RWPE2 (cell line): ENCODE results near the gene RASSF7.

Experiments used
- ATAC-seq: fragments of 200-7000 bp; cut with Tn5 transposase; 3 replicates; pipeline ENCODE4 v1.9.1; 2021; ENCODE audit warnings: low read depth
- DNase-seq: peaks from one replicate; pipeline ENCODE4 v3.0.0-alpha.2; 2020; ENCODE audit warnings: low spot score
- H3K27ac ChIP-seq: fragments of 450-650 bp; 2 replicates; pipeline ENCODE4 v1.5.1; 2017; ENCODE audit warnings: mild to moderate bottlenecking; ENCODE audit not compliant: poor library complexity, severe bottlenecking
- H3K27me3 ChIP-seq: fragments of 250-450 bp; sonication (Bioruptor Pico); 2 replicates; pipeline ENCODE4 v1.5.1; 2021; ENCODE audit warnings: mild to moderate bottlenecking, moderate library complexity; ENCODE audit not compliant: insufficient read depth, poor library complexity, severe bottlenecking
- H3K36me3 ChIP-seq: fragments of 250-450 bp; sonication (Bioruptor Pico); 2 replicates; pipeline ENCODE4 v1.5.1; 2020; ENCODE audit warnings: low read depth, mild to moderate bottlenecking, moderate library complexity
- H3K4me1 ChIP-seq: fragments of 250-450 bp; sonication (Bioruptor Pico); 2 replicates; pipeline ENCODE4 v1.5.1; 2021; ENCODE audit warnings: mild to moderate bottlenecking, moderate library complexity; ENCODE audit not compliant: insufficient read depth, poor library complexity, severe bottlenecking
- H3K4me3 ChIP-seq: fragments of 250-450 bp; sonication (Bioruptor Pico); 2 replicates; pipeline ENCODE4 v1.5.1; 2021; ENCODE audit warnings: mild to moderate bottlenecking, moderate library complexity; ENCODE audit not compliant: severe bottlenecking
- H3K9me3 ChIP-seq: fragments of 250-450 bp; sonication (Bioruptor Pico); 2 replicates; pipeline ENCODE4 v1.5.1; 2021; ENCODE audit warnings: mild to moderate bottlenecking, moderate library complexity; ENCODE audit not compliant: severe bottlenecking
- TF ChIP-seq, protein P1 (sequence below): fragments of 450-650 bp; IDR thresholded peaks from one replicate; pipeline ENCODE4 v1.5.1; 2017; ENCODE audit warnings: mild to moderate bottlenecking, moderate library complexity; ENCODE audit not compliant: poor library complexity, severe bottlenecking

RASSF7 gene

DNA sequence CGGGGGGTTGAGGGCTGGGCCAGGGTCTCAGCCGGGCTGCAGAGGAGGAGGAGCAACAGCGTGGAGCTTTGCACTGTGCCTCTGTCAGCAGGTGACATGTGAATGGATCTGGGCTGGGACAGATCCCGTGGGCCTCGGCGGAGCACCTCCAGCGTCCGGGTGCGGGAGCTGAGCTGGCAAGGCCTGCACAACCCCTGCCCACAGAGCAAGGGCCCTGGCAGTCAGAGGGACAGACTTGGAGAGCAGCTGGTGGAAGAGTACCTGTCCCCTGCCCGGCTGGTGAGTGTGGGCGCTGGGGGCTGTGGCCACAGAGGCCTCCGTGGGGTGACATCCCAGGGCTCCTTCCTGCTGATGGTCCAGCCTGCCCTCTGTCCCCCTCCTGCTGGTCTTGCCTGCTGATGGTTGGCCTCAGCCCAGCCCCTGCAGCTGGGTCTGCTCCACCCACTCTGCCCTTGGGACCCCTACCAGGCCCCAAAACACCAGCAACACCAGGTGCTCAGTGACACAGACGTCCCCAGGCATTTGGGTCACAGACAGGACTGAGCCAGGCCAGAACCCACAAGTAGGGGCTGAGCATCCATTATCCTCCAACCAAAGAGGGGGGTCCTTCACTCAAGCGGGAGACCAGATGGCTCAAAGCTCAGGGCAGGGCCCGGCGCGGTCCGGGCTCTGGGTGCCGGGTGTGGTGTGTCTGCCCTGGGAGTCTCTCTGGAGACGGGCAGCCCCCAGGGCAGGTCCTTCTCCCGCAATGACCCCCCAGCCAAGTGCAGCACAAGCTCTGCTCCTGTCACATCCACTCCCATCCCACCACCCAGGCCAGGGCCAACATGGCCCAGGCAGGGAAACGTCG, 20.0 kb upstream of the RASSF7 start:
- Histone ChIP-seq H3K27me3 (no peaks in the 10 kb centered on the region), H3K9me3 (no peaks in the 10 kb centered on the region), H3K4me3 (no peak overlapping the region), H3K4me1 (no peaks in the 10 kb centered on the region), H3K27ac (no peak overlapping the region), H3K36me3 (no peaks in the 10 kb centered on the region)
- TF ChIP-seq, protein P1, sequence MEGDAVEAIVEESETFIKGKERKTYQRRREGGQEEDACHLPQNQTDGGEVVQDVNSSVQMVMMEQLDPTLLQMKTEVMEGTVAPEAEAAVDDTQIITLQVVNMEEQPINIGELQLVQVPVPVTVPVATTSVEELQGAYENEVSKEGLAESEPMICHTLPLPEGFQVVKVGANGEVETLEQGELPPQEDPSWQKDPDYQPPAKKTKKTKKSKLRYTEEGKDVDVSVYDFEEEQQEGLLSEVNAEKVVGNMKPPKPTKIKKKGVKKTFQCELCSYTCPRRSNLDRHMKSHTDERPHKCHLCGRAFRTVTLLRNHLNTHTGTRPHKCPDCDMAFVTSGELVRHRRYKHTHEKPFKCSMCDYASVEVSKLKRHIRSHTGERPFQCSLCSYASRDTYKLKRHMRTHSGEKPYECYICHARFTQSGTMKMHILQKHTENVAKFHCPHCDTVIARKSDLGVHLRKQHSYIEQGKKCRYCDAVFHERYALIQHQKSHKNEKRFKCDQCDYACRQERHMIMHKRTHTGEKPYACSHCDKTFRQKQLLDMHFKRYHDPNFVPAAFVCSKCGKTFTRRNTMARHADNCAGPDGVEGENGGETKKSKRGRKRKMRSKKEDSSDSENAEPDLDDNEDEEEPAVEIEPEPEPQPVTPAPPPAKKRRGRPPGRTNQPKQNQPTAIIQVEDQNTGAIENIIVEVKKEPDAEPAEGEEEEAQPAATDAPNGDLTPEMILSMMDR, result no peak
- no peak for ATAC-seq
- DNase-seq, result peak; percentile 69

DNA sequence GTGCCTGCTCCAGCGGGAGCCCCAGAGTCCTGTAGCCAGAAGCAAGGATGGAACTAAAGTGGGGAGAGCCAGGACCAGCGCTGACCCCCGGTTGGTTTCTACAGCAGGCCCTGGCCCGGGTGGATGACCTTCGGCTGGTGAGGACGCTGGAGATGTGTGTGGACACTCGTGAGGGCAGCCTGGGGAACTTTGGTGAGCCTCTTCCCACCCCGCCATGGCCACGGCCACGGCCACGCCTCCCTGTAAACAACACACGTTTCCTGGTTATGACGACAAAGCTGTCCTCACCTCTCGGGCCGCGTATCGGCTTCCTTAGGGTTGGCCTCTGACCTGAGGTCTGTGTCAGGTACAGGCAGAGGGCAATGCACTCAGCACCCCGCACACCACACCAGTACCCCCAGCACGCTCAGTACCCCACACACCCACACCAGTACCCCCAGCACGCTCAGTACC, 19.3 kb upstream of the RASSF7 start:
- Histone ChIP-seq H3K4me3 (no peak overlapping the region), H3K36me3 (no peaks in the 10 kb centered on the region), H3K9me3 (no peaks in the 10 kb centered on the region), H3K4me1 (no peaks in the 10 kb centered on the region), H3K27me3 (no peaks in the 10 kb centered on the region), H3K27ac (no peak overlapping the region)
- TF ChIP-seq, protein P1, result no peak
- DNase-seq, result no peak
- no peak for ATAC-seq

DNA sequence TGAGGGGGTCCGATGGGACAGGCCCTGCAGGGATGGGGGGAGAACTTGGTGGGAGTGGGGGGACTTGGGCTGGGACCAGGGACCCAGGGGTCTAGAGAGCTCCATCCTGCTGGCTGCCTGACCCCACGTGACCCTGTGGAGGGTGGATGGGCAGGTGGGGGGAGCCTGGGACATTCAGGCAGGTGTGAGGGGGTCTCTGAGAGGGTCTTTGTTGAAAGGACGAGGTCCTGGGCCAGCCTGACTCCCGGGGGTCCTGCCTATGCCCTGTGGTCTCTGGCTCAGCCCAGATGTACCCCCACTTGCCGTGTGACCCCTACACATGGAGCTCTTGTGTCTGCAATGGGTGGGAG, 16.0 kb upstream of the RASSF7 start:
- Histone ChIP-seq H3K27me3 (no peaks in the 10 kb centered on the region), H3K27ac (no peak overlapping the region), H3K36me3 (no peaks in the 10 kb centered on the region), H3K4me3 (no peak overlapping the region), H3K4me1 (no peaks in the 10 kb centered on the region), H3K9me3 (no peaks in the 10 kb centered on the region)
- ATAC-seq (no peak), DNase-seq (no peak)
- TF ChIP-seq, protein P1, result no peak

DNA sequence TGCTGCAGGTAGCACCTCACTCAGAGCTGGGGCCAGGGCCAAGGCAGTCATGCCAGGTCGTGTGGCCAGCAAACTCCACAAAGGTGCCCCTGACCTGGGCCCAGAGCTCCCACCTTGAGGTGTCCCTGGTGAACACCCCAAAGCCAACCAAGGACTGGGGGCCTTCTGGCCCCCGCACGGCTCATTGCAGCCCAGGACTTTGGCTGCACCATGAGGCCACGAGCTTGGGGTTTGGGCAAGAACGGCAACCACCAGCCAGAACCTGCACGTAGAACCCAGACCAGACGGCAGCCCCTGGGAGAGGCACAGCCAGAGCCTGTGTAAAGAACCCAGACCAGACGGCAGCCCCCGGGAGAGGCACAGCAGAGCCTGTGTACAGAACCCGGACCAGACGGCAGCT, 15.6 kb upstream of the RASSF7 start:
- H3K9me3 ChIP-seq, result no peaks in the 10 kb centered on the region
- H3K36me3 ChIP-seq, result no peaks in the 10 kb centered on the region
- H3K4me3 ChIP-seq, result no peak overlapping the region
- TF ChIP-seq, protein P1, result no peak
- no peaks in the 10 kb centered on the region for H3K27me3 ChIP-seq
- H3K27ac ChIP-seq, result no peak overlapping the region
- DNase-seq (no peak), ATAC-seq (no peak)
- no peaks in the 10 kb centered on the region for H3K4me1 ChIP-seq
